ENCODE data around the gene PYGB. TPM values are rescaled to one million over a fixed set of nuclear protein-coding genes. Genes with fewer than 3 reads are reported as not detected.

Gene PYGB
- total RNA-seq, 1 donor: 203 TPM

DNA sequence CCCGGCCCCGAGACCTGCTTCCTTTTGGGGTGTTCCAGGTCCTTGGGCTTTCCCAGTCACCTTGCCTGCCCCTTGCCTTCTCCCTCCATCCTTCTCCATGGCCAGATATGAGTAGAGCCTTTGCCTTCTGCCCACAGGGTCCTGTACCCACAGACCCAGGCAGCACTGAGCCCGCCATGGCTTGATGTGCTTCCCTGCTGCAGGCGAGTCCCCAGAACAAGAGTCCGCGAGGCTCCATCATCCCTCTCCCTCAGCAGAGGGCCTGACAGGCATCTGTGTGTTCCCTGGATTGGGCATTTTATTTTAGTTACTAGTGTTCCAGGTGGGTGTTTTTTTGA, 21.9 kb downstream of the PYGB start:
- no peak overlapping the region for H3K4me3 ChIP-seq (ENCODE audit: low read depth, low read length)
- no peak for DNase-seq (ENCODE audit: low read depth)

GRCh38 chr20:25270829-25271251, 23.0 kb downstream of the PYGB start:
- TF ChIP-seq CTCF (IDR thresholded peaks at IDR 0.05; ENCODE audit: insufficient read depth, low read length): no peak
- H3K4me3 ChIP-seq (ENCODE audit: low read depth, low read length): no peak overlapping the region
- no peak for DNase-seq (ENCODE audit: low read depth)

More for the DNA sequence above, 21.9 kb downstream of the PYGB start:
- TF ChIP-seq CTCF (IDR thresholded peaks at IDR 0.05; ENCODE audit: insufficient read depth, low read length): no peak

- DNase-seq (ENCODE audit: low read depth): no peak
- TF ChIP-seq CTCF (IDR thresholded peaks at IDR 0.05; ENCODE audit: insufficient read depth, low read length): no peak
- H3K4me3 ChIP-seq (ENCODE audit: low read depth, low read length): no peak overlapping the region
Measured at GRCh38 chr20:25271486-25272222, 23.8 kb downstream of the PYGB start.

GRCh38 chr20:25272223-25273000, 24.5 kb downstream of the PYGB start:
- no peak for DNase-seq (ENCODE audit: low read depth)
- H3K4me3 ChIP-seq (ENCODE audit: low read depth, low read length): no peak overlapping the region
- TF ChIP-seq CTCF (IDR thresholded peaks at IDR 0.05; ENCODE audit: insufficient read depth, low read length): no peak

- TF ChIP-seq CTCF (IDR thresholded peaks at IDR 0.05; ENCODE audit: insufficient read depth, low read length): no peak
- DNase-seq (ENCODE audit: low read depth): no peak
- no peak overlapping the region for H3K4me3 ChIP-seq (ENCODE audit: low read depth, low read length)
Measured at GRCh38 chr20:25273046-25273445, 25.2 kb downstream of the PYGB start.

DNA sequence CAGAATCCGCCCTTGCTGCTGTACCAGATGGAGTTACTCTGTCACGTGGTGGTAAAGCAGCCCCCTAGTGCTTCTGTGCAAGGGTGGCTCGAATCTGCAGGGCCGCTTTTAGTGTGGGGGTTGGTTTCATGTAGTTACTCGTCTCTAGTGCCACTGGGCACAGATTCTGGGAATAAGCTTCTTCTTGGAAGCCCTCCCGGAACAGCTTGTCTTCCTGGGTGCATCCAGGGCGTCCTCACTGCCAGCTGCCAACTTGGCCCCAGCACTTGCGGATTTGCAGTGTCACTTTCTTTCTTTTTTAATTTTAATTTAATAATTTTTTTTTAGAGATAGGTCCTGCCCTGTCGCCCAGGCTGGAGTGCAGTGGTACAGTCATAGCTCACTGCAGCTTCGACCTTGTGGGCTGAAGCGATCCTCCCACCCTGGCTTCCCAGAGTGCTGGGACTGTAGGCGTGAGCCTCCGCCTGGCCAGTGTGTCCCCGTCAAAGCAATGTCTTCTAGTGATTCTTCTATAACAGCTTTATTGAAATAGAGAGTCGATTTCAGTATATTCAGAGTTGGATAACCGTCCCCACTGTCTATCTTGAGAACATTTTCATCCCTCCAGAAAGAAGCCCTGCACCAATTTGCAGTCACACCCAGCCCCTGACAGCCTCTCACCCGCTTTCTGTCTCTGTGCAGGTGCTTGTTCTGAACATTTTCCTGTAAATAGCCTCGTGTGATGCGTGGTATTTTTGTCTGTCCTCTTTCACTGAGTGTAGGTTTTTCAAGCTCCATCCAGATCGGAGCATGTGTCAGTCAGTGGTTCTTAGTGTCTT, 25.9 kb downstream of the PYGB start:
- H3K4me3 ChIP-seq (ENCODE audit: low read depth, low read length): no peak overlapping the region
- TF ChIP-seq CTCF (IDR thresholded peaks at IDR 0.05; ENCODE audit: insufficient read depth, low read length): no peak
- DNase-seq (ENCODE audit: low read depth): no peak
